ENCODE results near the gene ERAL1. TPM values are rescaled to one million over a fixed set of nuclear protein-coding genes. Genes with fewer than 3 reads are reported as not detected.
A peak's percentile ranks its signal among the peaks of the same experiment; 100 is the strongest.

ERAL1 gene
- total and polyA plus RNA-seq, 7 experiments from 2014 or later, result 19.8 to 56.6 (median 27.5) TPM

DNA sequence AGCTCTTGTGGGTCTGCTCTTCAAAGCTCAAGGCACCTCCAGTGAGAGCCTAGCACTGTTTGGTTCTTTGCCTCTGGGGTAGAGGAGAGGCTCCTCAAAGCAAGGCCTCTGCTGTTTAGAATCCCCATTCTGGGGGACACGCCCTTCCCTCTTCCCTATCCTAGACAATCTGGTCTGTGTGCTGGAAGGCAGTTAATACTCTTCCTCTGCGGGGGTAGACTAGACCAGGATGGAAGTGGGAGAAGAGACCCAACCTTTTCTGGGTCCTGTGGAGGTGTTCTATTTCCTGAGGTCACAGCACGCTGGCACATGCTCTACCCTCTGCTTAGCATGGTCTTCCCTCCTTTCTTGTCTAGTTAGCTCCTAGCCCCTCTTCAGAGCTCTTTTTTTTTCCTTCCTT is 7.7 kb downstream of the ERAL1 start:
- Mint-ChIP-seq H3K9me3 (no peaks in the 10 kb centered on the region), H3K27me3 (no peaks in the 10 kb centered on the region), H3K36me3 (peaks cover 0 to 18% (median 8%) of the 10 kb centered on the region in 5 donors), H3K4me3 (no peak overlapping the region), H3K4me1 (peaks cover 0 to 13% (median 4%) of the 10 kb centered on the region in 7 donors), H3K27ac (peak overlapping the region in 3 of 9 donors; percentile 24 to 80 (median 38))
- no peak for ATAC-seq
- H3K4me1 ChIP-seq (ENCODE audit: control insufficient read depth in 2 of 2, insufficient read depth in 2 of 2, low read length in 2 of 2), result no peaks in the 10 kb centered on the region
- no peaks in the 10 kb centered on the region for H3K9me3 ChIP-seq (ENCODE audit: control insufficient read depth in 2 of 3, low read length in 3 of 3)
- no peaks in the 10 kb centered on the region for H3K27me3 ChIP-seq (ENCODE audit: control insufficient read depth in 2 of 2, insufficient read depth in 2 of 2, low read length in 2 of 2)
- peaks cover 7 to 25% (median 8%) of the 10 kb centered on the region in 3 experiments for H3K36me3 ChIP-seq (ENCODE audit: control insufficient read depth in 2 of 3, insufficient read depth in 3 of 3, low read length in 3 of 3)
- H3K4me3 ChIP-seq (ENCODE audit: low read length), result no peak overlapping the region
- POLR2A ChIA-PET, result interaction anchor here (0.6 to 1.5 kb wide), 3 partner anchors 8 to 527 kb away, joined by 3 to 4 read pairs (median 3); no protein-coding TSS in a partner anchor
- DNase-seq, result no peak
- CTCF ChIA-PET, result interaction anchor here (1.3 kb wide), 1 partner anchor 14 kb away, joined by 3 read pairs; no protein-coding TSS in a partner anchor
- H3K27ac ChIP-seq (ENCODE audit: low read depth, low read length), result no peak overlapping the region
- intact Hi-C loops (cut with micrococcal nuclease), result no loop called here

DNA sequence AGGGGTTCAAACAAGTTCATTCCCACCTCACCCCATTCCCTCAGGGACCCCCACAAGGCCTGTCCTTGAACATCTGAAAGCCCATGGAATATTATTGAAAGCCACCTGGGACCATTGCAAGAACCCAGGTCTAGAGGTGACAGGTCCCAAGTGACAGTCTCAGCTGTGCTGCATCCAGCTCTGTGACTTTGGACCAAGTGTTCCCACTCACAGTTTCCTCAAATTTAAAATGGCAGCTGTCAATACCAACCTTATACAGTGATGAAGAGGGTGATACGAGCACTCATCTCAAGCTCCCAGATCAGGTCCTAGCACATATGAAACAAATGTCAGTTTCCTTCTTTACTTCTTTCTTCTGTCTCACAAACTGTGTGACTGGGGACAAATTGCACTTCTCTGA is 9.1 kb downstream of the ERAL1 start:
- Mint-ChIP-seq H3K36me3 (peaks cover 0 to 7% (median 2%) of the 10 kb centered on the region in 5 donors), H3K4me3 (no peak overlapping the region), H3K9me3 (no peaks in the 10 kb centered on the region), H3K4me1 (peaks cover 0 to 6% (median 4%) of the 10 kb centered on the region in 7 donors), H3K27me3 (no peaks in the 10 kb centered on the region), H3K27ac (no peak overlapping the region)
- H3K9me3 ChIP-seq (ENCODE audit: control insufficient read depth in 2 of 3, low read length in 3 of 3), result no peaks in the 10 kb centered on the region
- intact Hi-C loops (cut with micrococcal nuclease), result no loop called here
- H3K36me3 ChIP-seq (ENCODE audit: control insufficient read depth in 2 of 3, insufficient read depth in 3 of 3, low read length in 3 of 3), result peaks cover under 1 to 12% (median 6%) of the 10 kb centered on the region in 3 experiments
- no peak overlapping the region for H3K4me3 ChIP-seq (ENCODE audit: low read length)
- POLR2A ChIA-PET, result interaction anchor here (0.7 kb wide), 1 partner anchor 82 kb away, joined by 5 read pairs; no protein-coding TSS in a partner anchor
- DNase-seq, result no peak
- ATAC-seq, result no peak
- CTCF ChIA-PET, result interaction anchor here (1.0 to 1.1 kb wide), 2 partner anchors 16 to 34 kb away, joined by 3 read pairs; no protein-coding TSS in a partner anchor
- H3K27ac ChIP-seq (ENCODE audit: low read depth, low read length), result no peak overlapping the region
- no peaks in the 10 kb centered on the region for H3K27me3 ChIP-seq (ENCODE audit: control insufficient read depth in 2 of 2, insufficient read depth in 2 of 2, low read length in 2 of 2)
- no peaks in the 10 kb centered on the region for H3K4me1 ChIP-seq (ENCODE audit: control insufficient read depth in 2 of 2, insufficient read depth in 2 of 2, low read length in 2 of 2)

DNA sequence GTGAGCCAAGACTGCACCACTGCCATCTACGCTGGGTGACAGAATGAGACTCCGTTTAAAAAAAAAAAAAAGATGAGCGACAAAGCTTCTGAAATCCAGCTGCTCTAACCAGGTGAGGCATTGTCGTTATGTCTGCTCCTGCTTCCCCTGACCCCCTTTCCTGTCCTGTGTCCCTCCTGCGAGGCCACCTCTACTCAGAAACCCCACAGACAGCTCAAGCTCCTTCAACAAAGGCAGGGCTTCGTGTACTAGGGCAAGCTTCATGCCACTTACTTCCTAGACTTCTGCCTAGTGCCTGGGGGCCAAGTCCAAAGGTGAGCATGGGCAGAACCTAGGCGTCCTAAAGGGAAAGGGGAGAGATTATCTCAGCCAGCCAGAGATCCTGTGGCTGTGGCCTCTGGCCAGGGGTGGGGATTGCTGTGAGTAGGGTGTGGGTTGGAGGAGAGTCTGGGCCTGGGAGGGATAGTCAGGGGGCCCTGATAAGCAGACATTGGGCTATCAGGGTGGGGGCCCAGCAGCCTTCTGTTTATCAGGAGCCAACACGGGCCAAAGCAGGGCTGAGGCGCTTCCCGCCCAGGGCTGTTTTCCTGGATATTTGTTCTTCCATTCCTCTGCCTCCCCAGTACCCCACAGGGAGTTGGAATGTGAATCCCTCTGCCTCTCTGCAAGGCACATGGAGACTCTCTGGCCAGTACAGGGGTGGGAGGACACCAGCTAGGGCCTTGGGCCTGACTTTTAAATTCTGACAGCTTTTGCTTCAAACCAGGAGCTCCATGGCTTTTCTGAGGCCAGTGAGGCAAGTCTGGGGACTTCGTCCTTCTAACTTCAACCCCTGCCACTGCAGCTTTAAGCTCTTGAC is 10.4 kb downstream of the ERAL1 start:
- no peaks in the 10 kb centered on the region for H3K27me3 ChIP-seq (ENCODE audit: control insufficient read depth in 2 of 2, insufficient read depth in 2 of 2, low read length in 2 of 2)
- ChIA-PET CTCF (no interaction called here), POLR2A (no interaction called here)
- DNase-seq (no peak), ATAC-seq (no peak)
- H3K36me3 Mint-ChIP-seq, result peaks cover 0 to 4% (median 0%) of the 10 kb centered on the region in 5 donors
- H3K27ac Mint-ChIP-seq, result peak overlapping the region in 2 of 9 donors; percentile 17 to 18
- H3K4me3 ChIP-seq (ENCODE audit: low read length), result no peak overlapping the region
- no peaks in the 10 kb centered on the region for H3K9me3 Mint-ChIP-seq
- peaks cover 0 to 6% (median 5%) of the 10 kb centered on the region in 3 experiments for H3K36me3 ChIP-seq (ENCODE audit: control insufficient read depth in 2 of 3, insufficient read depth in 3 of 3, low read length in 3 of 3)
- H3K27ac ChIP-seq (ENCODE audit: low read depth, low read length), result no peak overlapping the region
- H3K9me3 ChIP-seq (ENCODE audit: control insufficient read depth in 2 of 3, low read length in 3 of 3), result no peaks in the 10 kb centered on the region
- H3K4me3 Mint-ChIP-seq, result no peak overlapping the region
- H3K4me1 ChIP-seq (ENCODE audit: control insufficient read depth in 2 of 2, insufficient read depth in 2 of 2, low read length in 2 of 2), result no peaks in the 10 kb centered on the region
- peaks cover 0 to 6% (median 4%) of the 10 kb centered on the region in 7 donors for H3K4me1 Mint-ChIP-seq
- H3K27me3 Mint-ChIP-seq, result no peaks in the 10 kb centered on the region
- intact Hi-C loops (cut with micrococcal nuclease), result no loop called here

DNA sequence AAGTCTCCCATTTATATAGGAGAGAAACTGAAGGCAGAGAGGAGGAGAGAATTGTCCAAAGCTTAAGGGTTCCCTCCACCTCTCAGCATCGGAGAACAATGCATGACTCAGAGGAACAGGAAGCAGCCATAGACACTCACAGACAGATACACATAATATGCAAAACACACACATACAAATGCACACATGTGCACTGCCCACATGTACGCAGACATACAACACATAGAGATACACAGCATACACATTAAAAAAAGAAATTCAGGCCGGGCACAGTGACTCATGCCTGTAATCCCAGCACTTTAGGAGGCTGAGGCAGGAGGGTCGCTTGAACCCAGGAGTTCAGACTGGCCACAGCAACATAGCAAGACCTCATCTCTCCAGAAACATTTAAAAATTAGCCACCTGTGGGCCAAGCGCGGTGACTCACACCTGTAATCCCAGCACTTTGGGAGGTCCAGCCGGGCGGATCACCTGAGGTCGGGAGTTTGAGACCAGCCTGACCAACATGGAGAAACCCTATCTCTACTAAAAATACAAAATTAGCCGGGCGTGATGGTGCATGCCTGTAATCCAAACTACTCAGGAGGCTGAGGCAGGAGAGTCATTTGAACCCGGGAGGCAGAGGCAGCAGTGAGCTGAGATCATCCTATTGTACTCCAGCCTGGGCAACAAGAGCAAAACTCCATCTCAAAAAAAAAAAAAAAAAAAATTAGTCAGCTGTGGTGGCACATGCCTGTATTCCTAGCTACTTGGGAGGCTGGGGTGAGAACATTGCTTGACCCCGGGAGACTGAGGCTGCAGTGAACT is 11.3 kb downstream of the ERAL1 start:
- H3K27ac Mint-ChIP-seq, result peak overlapping the region in 1 of 9 donors; percentile 18
- intact Hi-C loops (cut with micrococcal nuclease), result no loop called here
- H3K27ac ChIP-seq (ENCODE audit: low read depth, low read length), result no peak overlapping the region
- POLR2A ChIA-PET, result interaction anchor here (1.0 kb wide), 1 partner anchor 17 kb away, joined by 3 read pairs; no protein-coding TSS in a partner anchor
- peaks cover 4 to 8% (median 8%) of the 10 kb centered on the region in 7 donors for H3K4me1 Mint-ChIP-seq
- H3K9me3 ChIP-seq (ENCODE audit: control insufficient read depth in 2 of 3, low read length in 3 of 3), result no peaks in the 10 kb centered on the region
- ATAC-seq (peak; percentile 61), DNase-seq (no peak)
- no peaks in the 10 kb centered on the region for H3K36me3 ChIP-seq (ENCODE audit: control insufficient read depth in 2 of 3, insufficient read depth in 3 of 3, low read length in 3 of 3)
- H3K27me3 ChIP-seq (ENCODE audit: control insufficient read depth in 2 of 2, insufficient read depth in 2 of 2, low read length in 2 of 2), result no peaks in the 10 kb centered on the region
- no peaks in the 10 kb centered on the region for H3K27me3 Mint-ChIP-seq
- CTCF ChIA-PET, result interaction anchor here (0.7 kb wide), 1 partner anchor 268 kb away, joined by 3 read pairs; no protein-coding TSS in a partner anchor
- H3K36me3 Mint-ChIP-seq, result peaks cover 0 to 2% (median 0%) of the 10 kb centered on the region in 5 donors
- H3K9me3 Mint-ChIP-seq, result no peaks in the 10 kb centered on the region
- H3K4me3 Mint-ChIP-seq, result no peak overlapping the region
- peaks cover 4 to 5% of the 10 kb centered on the region in 2 donors for H3K4me1 ChIP-seq (ENCODE audit: control insufficient read depth in 2 of 2, insufficient read depth in 2 of 2, low read length in 2 of 2)
- H3K4me3 ChIP-seq (ENCODE audit: low read length), result no peak overlapping the region

DNA sequence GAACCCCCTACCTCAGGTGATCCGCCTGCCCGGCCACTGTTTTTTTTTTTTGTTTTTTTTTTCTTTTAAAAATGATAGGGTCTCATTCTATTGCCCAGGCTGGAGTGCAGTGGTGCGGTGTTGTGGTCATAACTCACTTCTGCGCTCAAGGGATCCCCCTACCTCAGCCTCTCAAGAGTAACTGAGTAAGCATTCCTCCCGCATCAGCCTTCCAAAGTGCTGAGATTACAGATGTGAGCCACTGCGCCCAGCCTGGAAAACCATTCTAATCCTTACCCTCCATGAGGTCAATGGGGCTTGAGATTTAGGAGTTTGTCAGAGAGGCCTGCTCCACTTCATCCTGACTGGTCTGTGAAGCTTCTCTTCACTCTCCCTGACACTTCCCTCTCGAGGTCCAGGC is 12.5 kb downstream of the ERAL1 start:
- H3K4me1 ChIP-seq (ENCODE audit: control insufficient read depth in 2 of 2, insufficient read depth in 2 of 2, low read length in 2 of 2), result peaks cover 8 to 10% of the 10 kb centered on the region in 2 donors
- no peaks in the 10 kb centered on the region for H3K36me3 ChIP-seq (ENCODE audit: control insufficient read depth in 2 of 3, insufficient read depth in 3 of 3, low read length in 3 of 3)
- H3K9me3 Mint-ChIP-seq, result no peaks in the 10 kb centered on the region
- no peak overlapping the region for H3K27ac ChIP-seq (ENCODE audit: low read depth, low read length)
- peak overlapping the region in 1 of 9 donors; percentile 56 for H3K27ac Mint-ChIP-seq
- DNase-seq (no peak), ATAC-seq (no peak)
- H3K27me3 ChIP-seq (ENCODE audit: control insufficient read depth in 2 of 2, insufficient read depth in 2 of 2, low read length in 2 of 2), result no peaks in the 10 kb centered on the region
- intact Hi-C loops (cut with micrococcal nuclease), result no loop called here
- H3K36me3 Mint-ChIP-seq, result peaks cover 0 to 2% (median 0%) of the 10 kb centered on the region in 5 donors
- no peak overlapping the region for H3K4me3 Mint-ChIP-seq
- H3K9me3 ChIP-seq (ENCODE audit: control insufficient read depth in 2 of 3, low read length in 3 of 3), result no peaks in the 10 kb centered on the region
- POLR2A ChIA-PET, result interaction anchor here (0.6 to 1.0 kb wide), 2 partner anchors 18 to 60 kb away, joined by 3 read pairs; no protein-coding TSS in a partner anchor
- peaks cover 7 to 18% (median 11%) of the 10 kb centered on the region in 7 donors for H3K4me1 Mint-ChIP-seq
- H3K27me3 Mint-ChIP-seq, result no peaks in the 10 kb centered on the region
- no peak overlapping the region for H3K4me3 ChIP-seq (ENCODE audit: low read length)
- CTCF ChIA-PET, result no interaction called here

DNA sequence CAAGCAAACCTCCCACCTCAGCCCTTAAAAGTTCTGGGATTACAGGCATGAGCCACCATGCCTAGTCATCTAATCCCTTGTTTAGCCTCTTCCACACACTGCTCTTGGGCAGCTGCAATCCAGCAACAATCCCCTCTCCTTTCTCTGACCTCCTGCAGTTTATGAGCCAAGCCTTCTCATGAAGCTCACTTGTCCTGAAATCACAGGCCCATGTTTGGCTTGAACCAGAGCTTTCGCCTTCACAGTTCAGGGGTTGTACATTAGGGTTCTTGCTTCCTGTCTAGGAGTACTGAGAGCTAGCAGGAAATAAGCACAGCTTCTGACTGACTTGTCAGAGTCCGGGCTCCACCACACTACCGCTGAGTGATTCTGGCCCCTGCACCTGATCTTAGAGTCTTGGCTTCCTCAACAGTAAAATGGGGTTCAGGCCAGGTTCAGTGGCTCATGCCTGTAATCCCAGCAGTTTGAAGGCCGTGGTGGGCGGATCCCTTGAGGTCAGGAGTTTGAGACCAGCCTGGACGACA is 16.3 kb downstream of the ERAL1 start:
- peak overlapping the region; percentile 32 to 81 (median 70) for H3K4me3 Mint-ChIP-seq
- ATAC-seq (peak; percentile 93), DNase-seq (peak in 7 of 9 donors; percentile 30 to 61 (median 54))
- Histone ChIP-seq H3K4me3 (ENCODE audit: low read length) (no peak overlapping the region), H3K27ac (ENCODE audit: low read depth, low read length) (peak overlapping the region; percentile 67), H3K36me3 (ENCODE audit: control insufficient read depth in 2 of 3, insufficient read depth in 3 of 3, low read length in 3 of 3) (no peaks in the 10 kb centered on the region), H3K4me1 (ENCODE audit: control insufficient read depth in 2 of 2, insufficient read depth in 2 of 2, low read length in 2 of 2) (peaks cover 8 to 10% of the 10 kb centered on the region in 2 donors), H3K27me3 (ENCODE audit: control insufficient read depth in 2 of 2, insufficient read depth in 2 of 2, low read length in 2 of 2) (no peaks in the 10 kb centered on the region), H3K9me3 (ENCODE audit: control insufficient read depth in 2 of 3, low read length in 3 of 3) (no peaks in the 10 kb centered on the region)
- H3K9me3 Mint-ChIP-seq, result no peaks in the 10 kb centered on the region
- peaks cover 0 to 2% (median 0%) of the 10 kb centered on the region in 5 donors for H3K36me3 Mint-ChIP-seq
- CTCF ChIA-PET, result interaction anchor here (0.6 to 1.6 kb wide), 11 partner anchors 13 to 1223 kb away, joined by 3 to 8 read pairs (median 3); partner anchors contain the start of genes DHRS13, FLOT2 and TLCD1
- peak overlapping the region; percentile 90 to 100 (median 96) for H3K27ac Mint-ChIP-seq
- H3K4me1 Mint-ChIP-seq, result peaks cover 7 to 21% (median 14%) of the 10 kb centered on the region in 7 donors
- intact Hi-C loops (cut with micrococcal nuclease), result loop anchor here (1.0 to 2.0 kb wide), 3 partner anchors 16 to 26 kb away; partner anchors contain the start of genes ERAL1 (in 2 of the 2) and FLOT2 (in 1 of the 2)
- POLR2A ChIA-PET, result interaction anchor here (0.7 to 6.2 kb wide), 15 partner anchors 11 to 152 kb away, joined by 3 to 67 read pairs (median 5); partner anchors contain the start of genes ERAL1, FLOT2 and RPL23A
- H3K27me3 Mint-ChIP-seq, result no peaks in the 10 kb centered on the region

All from naive thymus-derived CD4-positive, alpha-beta T cell (primary cell).